Measurements from ENCODE around the gene BHLHA15. TPM values are rescaled to one million over a fixed set of nuclear protein-coding genes. Genes with fewer than 3 reads are reported as not detected.
A peak's percentile ranks its signal among the peaks of the same experiment; 100 is the strongest.

BHLHA15 gene
- polyA plus RNA-seq, 1 experiment: not detected

DNA sequence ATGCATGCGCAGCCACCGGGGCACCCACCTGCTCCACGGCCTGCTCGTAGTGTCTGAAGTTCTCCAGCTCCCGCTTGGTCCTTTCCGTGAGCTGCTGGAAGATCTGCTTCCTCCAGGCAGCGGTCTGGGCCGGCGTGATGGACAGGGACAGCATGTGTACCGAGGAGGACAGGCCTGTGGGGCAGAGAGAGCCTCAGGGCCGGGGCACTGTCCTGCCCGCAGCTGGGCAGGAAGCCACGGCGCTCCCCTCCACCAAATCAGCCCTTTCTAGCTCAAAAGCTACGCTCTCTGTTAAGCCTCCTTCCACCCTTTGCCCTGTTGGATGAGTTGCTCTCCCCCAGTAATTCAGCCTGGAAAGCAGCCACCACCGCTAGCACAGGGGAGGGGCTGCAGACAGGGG is 21.6 kb downstream of the BHLHA15 start:
- ChIA-PET POLR2A (interaction anchor here (0.6 kb wide), 1 partner anchor 881 kb away, joined by 4 read pairs; no protein-coding TSS in a partner anchor), CTCF (no interaction called here)
- Histone ChIP-seq H3K27me3 (ENCODE audit: control insufficient read depth, insufficient read depth, low read length) (no peaks in the 10 kb centered on the region), H3K9me3 (ENCODE audit: control insufficient read depth, insufficient read depth, low read length) (no peaks in the 10 kb centered on the region; the same call in 1 of the 2 replicates), H3K4me3 (ENCODE audit: low read depth, low read length) (no peak overlapping the region), H3K27ac (ENCODE audit: low read depth, low read length) (no peak overlapping the region)
- TF ChIP-seq, protein P1, sequence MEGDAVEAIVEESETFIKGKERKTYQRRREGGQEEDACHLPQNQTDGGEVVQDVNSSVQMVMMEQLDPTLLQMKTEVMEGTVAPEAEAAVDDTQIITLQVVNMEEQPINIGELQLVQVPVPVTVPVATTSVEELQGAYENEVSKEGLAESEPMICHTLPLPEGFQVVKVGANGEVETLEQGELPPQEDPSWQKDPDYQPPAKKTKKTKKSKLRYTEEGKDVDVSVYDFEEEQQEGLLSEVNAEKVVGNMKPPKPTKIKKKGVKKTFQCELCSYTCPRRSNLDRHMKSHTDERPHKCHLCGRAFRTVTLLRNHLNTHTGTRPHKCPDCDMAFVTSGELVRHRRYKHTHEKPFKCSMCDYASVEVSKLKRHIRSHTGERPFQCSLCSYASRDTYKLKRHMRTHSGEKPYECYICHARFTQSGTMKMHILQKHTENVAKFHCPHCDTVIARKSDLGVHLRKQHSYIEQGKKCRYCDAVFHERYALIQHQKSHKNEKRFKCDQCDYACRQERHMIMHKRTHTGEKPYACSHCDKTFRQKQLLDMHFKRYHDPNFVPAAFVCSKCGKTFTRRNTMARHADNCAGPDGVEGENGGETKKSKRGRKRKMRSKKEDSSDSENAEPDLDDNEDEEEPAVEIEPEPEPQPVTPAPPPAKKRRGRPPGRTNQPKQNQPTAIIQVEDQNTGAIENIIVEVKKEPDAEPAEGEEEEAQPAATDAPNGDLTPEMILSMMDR (IDR thresholded peaks at IDR 0.05; ENCODE audit: low read depth, low read length): no peak
- no peak for DNase-seq (ENCODE audit: low read depth, low spot score)

DNA sequence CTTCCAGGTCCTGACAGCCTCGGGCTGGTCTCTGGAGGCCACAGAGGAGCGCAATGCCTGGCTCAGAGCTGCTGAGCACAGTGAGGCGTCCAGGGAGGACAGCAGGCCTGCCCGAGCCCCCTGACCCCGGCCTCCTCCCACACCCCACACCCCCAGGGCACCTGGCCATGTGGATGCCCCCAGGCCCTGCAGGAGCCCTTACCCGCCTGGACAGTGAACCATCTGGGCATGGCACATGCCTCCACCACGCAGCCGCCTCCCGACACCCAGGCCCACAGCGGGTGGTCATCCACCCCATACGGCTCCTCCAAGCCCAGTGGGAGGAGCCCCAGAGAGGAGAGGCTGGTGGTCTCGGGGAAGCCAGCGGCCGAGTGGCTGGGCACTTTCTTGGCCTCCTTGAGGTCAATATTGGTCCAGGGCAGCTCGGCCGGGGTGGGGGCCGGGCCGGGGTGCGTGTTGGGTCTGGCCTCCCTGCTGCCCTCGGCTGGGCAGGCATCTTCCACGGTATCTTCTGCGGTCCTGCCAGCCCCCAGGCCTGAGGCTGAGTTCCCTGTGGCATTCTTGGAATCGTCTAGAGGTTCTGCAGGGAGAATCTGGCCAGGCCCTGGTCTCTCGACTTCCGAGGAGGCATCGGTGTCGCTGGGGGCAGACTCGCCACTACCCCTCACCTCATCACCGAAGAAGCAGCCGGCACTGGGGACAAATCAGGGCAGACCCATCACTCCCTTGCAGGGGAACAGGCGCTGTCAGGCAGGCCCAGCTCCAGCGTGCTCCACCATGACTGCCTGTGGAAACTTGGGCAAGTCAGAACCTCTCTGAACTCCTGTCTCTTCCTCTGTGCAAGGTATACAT is 22.2 kb downstream of the BHLHA15 start:
- Histone ChIP-seq H3K4me3 (ENCODE audit: low read depth, low read length) (no peak overlapping the region), H3K27ac (ENCODE audit: low read depth, low read length) (no peak overlapping the region), H3K27me3 (ENCODE audit: control insufficient read depth, insufficient read depth, low read length) (no peaks in the 10 kb centered on the region), H3K9me3 (ENCODE audit: control insufficient read depth, insufficient read depth, low read length) (no peaks in the 10 kb centered on the region; the same call in 1 of the 2 replicates)
- ChIA-PET CTCF (interaction anchor here (2.0 kb wide), 1 partner anchor 212 kb away, joined by 6 read pairs; no protein-coding TSS in a partner anchor), POLR2A (no interaction called here)
- TF ChIP-seq, protein P1 (IDR thresholded peaks at IDR 0.05; ENCODE audit: low read depth, low read length): no peak
- DNase-seq (ENCODE audit: low read depth, low spot score): no peak

DNA sequence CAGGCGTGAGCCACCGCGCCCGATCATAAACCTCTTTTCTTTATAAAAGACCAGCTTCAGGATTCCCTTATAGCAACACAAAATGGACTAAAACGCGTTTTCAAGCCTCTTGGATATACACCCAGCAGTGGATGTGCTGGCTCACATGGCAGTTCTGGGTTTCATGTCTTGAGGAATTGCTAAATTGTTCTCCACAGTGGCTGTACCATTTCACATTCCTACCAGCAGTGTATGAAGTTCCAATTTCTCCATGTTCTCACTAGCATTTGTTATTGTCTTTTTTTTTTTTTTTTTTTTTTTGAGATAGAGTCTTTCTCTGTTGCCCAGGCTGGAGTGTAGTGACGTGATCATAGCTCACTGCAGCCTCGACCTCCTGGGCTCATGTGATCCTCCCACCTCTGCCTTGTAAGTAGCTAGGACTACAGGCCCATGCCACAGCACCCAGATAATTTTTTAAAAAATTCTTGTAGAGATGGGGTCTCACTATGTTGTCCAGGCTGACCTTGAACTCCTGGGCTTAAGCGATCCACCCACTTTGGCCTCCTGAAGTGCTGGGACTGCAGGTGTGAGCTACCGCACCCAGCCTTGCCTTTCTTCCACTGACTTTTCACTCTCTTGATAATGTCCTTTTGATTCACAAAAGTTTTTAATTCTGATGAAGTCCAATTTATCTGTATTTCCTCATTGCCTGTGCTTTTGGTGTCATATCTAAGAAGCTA is 23.3 kb downstream of the BHLHA15 start:
- DNase-seq (ENCODE audit: low read depth, low spot score): no peak
- TF ChIP-seq, protein P1 (IDR thresholded peaks at IDR 0.05; ENCODE audit: low read depth, low read length): peak; percentile 27; the same call in 1 of the 2 replicates
- ChIA-PET CTCF (interaction anchor here (0.7 to 2.0 kb wide), 5 partner anchors 13 to 213 kb away, joined by 3 to 6 read pairs (median 3); partner anchors contain the start of gene BHLHA15), POLR2A (interaction anchor here (0.7 kb wide), 1 partner anchor 138 kb away, joined by 8 read pairs; no protein-coding TSS in a partner anchor)
- H3K9me3 ChIP-seq (ENCODE audit: control insufficient read depth, insufficient read depth, low read length): no peaks in the 10 kb centered on the region; the same call in 1 of the 2 replicates
- H3K4me3 ChIP-seq (ENCODE audit: low read depth, low read length): no peak overlapping the region
- no peaks in the 10 kb centered on the region for H3K27me3 ChIP-seq (ENCODE audit: control insufficient read depth, insufficient read depth, low read length)
- no peak overlapping the region for H3K27ac ChIP-seq (ENCODE audit: low read depth, low read length)

- ChIA-PET POLR2A (no interaction called here), CTCF (interaction anchor here (1.3 to 2.0 kb wide), 2 partner anchors 68 to 214 kb away, joined by 3 to 6 read pairs; no protein-coding TSS in a partner anchor)
- TF ChIP-seq, protein P1 (IDR thresholded peaks at IDR 0.05; ENCODE audit: low read depth, low read length): no peak
- Histone ChIP-seq H3K27me3 (ENCODE audit: control insufficient read depth, insufficient read depth, low read length) (no peaks in the 10 kb centered on the region), H3K9me3 (ENCODE audit: control insufficient read depth, insufficient read depth, low read length) (no peaks in the 10 kb centered on the region; the same call in 1 of the 2 replicates), H3K4me3 (ENCODE audit: low read depth, low read length) (no peak overlapping the region), H3K27ac (ENCODE audit: low read depth, low read length) (no peak overlapping the region)
- no peak for DNase-seq (ENCODE audit: low read depth, low spot score)
Observed at GRCh38 chr7:98235901-98236300, 24.7 kb downstream of the BHLHA15 start.

All from AG04450 (cell line).